NB4 (cell line): ENCODE measurements around the gene DPP10.

ENCODE experiments used
- DNase-seq: peaks from one replicate; pipeline ENCODE4 v3.0.0; 2010; ENCODE audit warnings: low read depth
- H3K4me3 ChIP-seq: one replicate; pipeline ENCODE4 v1.5.1; 2011; ENCODE audit warnings: mild to moderate bottlenecking, low read depth, low read length, moderate library complexity
- MYC ChIP-seq: IDR thresholded peaks from 2 replicates; pipeline ENCODE4 v1.6.1; 2011; ENCODE audit warnings: low read depth, low read length
- POLR2A ChIP-seq: IDR thresholded peaks from 2 replicates; pipeline ENCODE4 v1.6.1; 2011; ENCODE audit warnings: mild to moderate bottlenecking; ENCODE audit not compliant: insufficient read length; ENCODE audit errors: extremely low read depth
- TF ChIP-seq, protein P1 (sequence below): IDR thresholded peaks from one replicate; pipeline ENCODE4 v1.5.1; 2012; ENCODE audit warnings: low read depth, low read length
- TF ChIP-seq, protein P2 (sequence below): IDR thresholded peaks from 2 replicates; pipeline ENCODE4 v1.6.1; 2011; ENCODE audit warnings: low read depth, low read length

Gene DPP10

DNA sequence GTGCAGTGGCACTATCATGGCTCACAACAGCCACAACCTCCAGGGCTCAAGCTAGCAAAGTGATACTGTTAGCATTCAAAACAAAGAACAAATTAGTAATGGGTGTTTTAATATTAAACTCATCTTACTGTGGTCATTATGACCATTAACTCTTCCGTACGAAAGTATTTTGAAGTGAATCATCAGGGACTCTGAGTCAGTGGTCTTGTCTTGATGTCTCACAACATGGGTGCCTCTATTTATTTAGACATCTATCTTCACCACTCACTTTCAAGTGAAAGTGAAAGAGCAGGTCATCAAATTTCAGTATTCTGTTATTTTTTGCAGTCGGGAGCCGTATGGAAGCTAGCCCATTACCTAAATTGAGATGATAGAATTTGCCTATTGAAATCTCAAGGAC is 1118.2 kb downstream of the DPP10 start:
- no peak for DNase-seq
- TF ChIP-seq MYC = no peak
- no peak for TF ChIP-seq POLR2A
- TF ChIP-seq, protein P1, sequence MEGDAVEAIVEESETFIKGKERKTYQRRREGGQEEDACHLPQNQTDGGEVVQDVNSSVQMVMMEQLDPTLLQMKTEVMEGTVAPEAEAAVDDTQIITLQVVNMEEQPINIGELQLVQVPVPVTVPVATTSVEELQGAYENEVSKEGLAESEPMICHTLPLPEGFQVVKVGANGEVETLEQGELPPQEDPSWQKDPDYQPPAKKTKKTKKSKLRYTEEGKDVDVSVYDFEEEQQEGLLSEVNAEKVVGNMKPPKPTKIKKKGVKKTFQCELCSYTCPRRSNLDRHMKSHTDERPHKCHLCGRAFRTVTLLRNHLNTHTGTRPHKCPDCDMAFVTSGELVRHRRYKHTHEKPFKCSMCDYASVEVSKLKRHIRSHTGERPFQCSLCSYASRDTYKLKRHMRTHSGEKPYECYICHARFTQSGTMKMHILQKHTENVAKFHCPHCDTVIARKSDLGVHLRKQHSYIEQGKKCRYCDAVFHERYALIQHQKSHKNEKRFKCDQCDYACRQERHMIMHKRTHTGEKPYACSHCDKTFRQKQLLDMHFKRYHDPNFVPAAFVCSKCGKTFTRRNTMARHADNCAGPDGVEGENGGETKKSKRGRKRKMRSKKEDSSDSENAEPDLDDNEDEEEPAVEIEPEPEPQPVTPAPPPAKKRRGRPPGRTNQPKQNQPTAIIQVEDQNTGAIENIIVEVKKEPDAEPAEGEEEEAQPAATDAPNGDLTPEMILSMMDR = no peak
- TF ChIP-seq, protein P2, sequence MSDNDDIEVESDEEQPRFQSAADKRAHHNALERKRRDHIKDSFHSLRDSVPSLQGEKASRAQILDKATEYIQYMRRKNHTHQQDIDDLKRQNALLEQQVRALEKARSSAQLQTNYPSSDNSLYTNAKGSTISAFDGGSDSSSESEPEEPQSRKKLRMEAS = no peak
- no peak overlapping the region for H3K4me3 ChIP-seq

DNA sequence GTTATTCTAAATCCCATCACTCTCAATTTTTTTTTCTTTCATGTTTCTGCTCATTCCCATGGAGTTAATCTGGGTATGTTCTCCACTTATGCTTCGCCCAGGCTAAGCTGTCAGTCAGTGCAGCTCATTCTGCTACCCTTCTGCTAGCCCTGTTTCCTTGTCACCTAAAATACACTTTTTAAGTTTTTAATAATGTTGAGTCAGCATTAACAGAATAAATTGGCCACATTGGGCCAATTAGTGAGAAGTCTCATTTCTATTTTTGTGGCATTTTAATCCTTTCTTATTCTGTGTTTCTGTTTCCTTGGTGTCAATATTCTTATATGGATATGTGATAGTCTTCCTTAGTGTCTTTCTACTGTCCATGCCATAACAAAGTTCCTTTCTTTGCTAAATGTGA is 1126.2 kb downstream of the DPP10 start:
- TF ChIP-seq MYC (no peak), POLR2A (no peak)
- TF ChIP-seq, protein P2 = no peak
- TF ChIP-seq, protein P1 = no peak
- no peak overlapping the region for H3K4me3 ChIP-seq
- DNase-seq = no peak

DNA sequence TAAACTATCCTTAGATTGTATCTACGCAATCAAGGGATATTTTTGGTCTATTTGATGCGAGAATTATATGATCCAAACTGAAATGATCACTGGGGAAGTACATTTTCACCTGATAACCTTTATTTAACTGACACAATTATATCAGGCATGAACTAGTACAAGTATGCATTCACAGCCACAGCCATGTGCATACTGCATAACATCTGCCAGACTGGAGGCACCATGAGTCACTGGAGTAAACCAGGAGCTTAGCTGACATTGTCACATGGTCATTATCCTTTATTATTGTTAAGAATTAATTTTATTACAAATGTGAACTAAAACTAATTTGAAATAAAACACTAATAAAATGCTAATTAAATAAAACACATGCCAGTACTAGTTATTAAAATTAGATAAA is 1127.1 kb downstream of the DPP10 start:
- TF ChIP-seq POLR2A (no peak), MYC (no peak)
- TF ChIP-seq, protein P1 = no peak
- TF ChIP-seq, protein P2 = no peak
- no peak for DNase-seq
- no peak overlapping the region for H3K4me3 ChIP-seq

GRCh38 chr2:115572746-115573145 is 1130.3 kb downstream of the DPP10 start:
- H3K4me3 ChIP-seq = no peak overlapping the region
- no peak for DNase-seq
- TF ChIP-seq, protein P2 = no peak
- TF ChIP-seq, protein P1 = no peak
- TF ChIP-seq MYC = no peak
- TF ChIP-seq POLR2A = no peak

- no peak for DNase-seq
Observed at GRCh38 chr2:115573756-115574155, 1131.3 kb downstream of the DPP10 start.

More at GRCh38 chr2:115573756-115574155, 1131.3 kb downstream of the DPP10 start:
- no peak overlapping the region for H3K4me3 ChIP-seq
- TF ChIP-seq MYC = no peak
- TF ChIP-seq, protein P1 = no peak
- TF ChIP-seq POLR2A = no peak
- TF ChIP-seq, protein P2 = no peak
